ENCODE results near the gene TBX15.

The TBX15 gene

GRCh38 chr1:118984722-118985639, 3.2 kb downstream of the TBX15 start:
- DNase-seq, result no peak

GRCh38 chr1:118984086-118984721, 3.9 kb downstream of the TBX15 start:
- DNase-seq, result no peak

- DNase-seq, result no peak
Measured at GRCh38 chr1:118983558-118984041, 4.5 kb downstream of the TBX15 start.

GRCh38 chr1:118982821-118983557, 5.2 kb downstream of the TBX15 start:
- DNase-seq, result no peak

GRCh38 chr1:118982266-118982665, 5.9 kb downstream of the TBX15 start:
- no peak for DNase-seq

- DNase-seq, result no peak
Measured at GRCh38 chr1:118981436-118981835, 6.7 kb downstream of the TBX15 start.

- DNase-seq, result no peak
Measured at GRCh38 chr1:118979754-118980575, 8.2 kb downstream of the TBX15 start.

GRCh38 chr1:118978914-118979701, 9.0 kb downstream of the TBX15 start:
- no peak for DNase-seq

GRCh38 chr1:118977600-118977999, 10.5 kb downstream of the TBX15 start:
- no peak for DNase-seq

- DNase-seq, result no peak
Measured at GRCh38 chr1:118974661-118975060, 13.5 kb downstream of the TBX15 start.

GRCh38 chr1:118973531-118974137, 14.5 kb downstream of the TBX15 start:
- peak; percentile 69 for DNase-seq

GRCh38 chr1:118973032-118973431, 15.1 kb downstream of the TBX15 start:
- DNase-seq, result no peak

GRCh38 chr1:118970451-118970850, 17.7 kb downstream of the TBX15 start:
- DNase-seq, result no peak

GRCh38 chr1:118963456-118964430, 24.4 kb downstream of the TBX15 start:
- no peak for DNase-seq

- DNase-seq, result no peak
Measured at GRCh38 chr1:118963138-118963455, 25.0 kb downstream of the TBX15 start.

GRCh38 chr1:118961156-118961555, 27.0 kb downstream of the TBX15 start:
- no peak for DNase-seq

- DNase-seq, result no peak
Measured at GRCh38 chr1:118960567-118961136, 27.5 kb downstream of the TBX15 start.

- no peak for DNase-seq
Measured at GRCh38 chr1:118960026-118960561, 28.0 kb downstream of the TBX15 start.

GRCh38 chr1:118958937-118959631, 29.1 kb downstream of the TBX15 start:
- no peak for DNase-seq
